IMR-90 (cell line): ENCODE data around the gene RAB14. TPM values are rescaled to one million over a fixed set of nuclear protein-coding genes. Genes with fewer than 3 reads are reported as not detected.

Experiments used
- ATAC-seq: fragments of 200-7000 bp; cut with Tn5 transposase; 2 replicates; pipeline ENCODE4 v1.9.1; 2020; ENCODE audit warnings: low read depth, mild to moderate bottlenecking, moderate library complexity
- BruUV-seq: library from RNA; stranded (reverse); fragments of 400-500 nt; replicated peaks from 2 replicates; lab custom pipeline; 2021; lab: Mats Ljungman, UMichigan
- CTCF ChIA-PET: fragments of 300-600 bp; formaldehyde crosslinking; extraction: SDS; loops from one replicate; lab custom pipeline; 2021; ENCODE audit warnings: antibody characterized with exemption; lab: Yijun Ruan, JAX
- POLR2A ChIA-PET: fragments of 300-600 bp; sonication (Branson Sonifier 250); formaldehyde crosslinking; loops from one replicate; lab custom pipeline; 2022; ENCODE audit warnings: antibody characterized with exemption; ENCODE audit not compliant: unreplicated experiment; lab: Charles Lee
- DNase-seq: peaks from one replicate; pipeline ENCODE4 v3.0.0; 2013
- H2AFZ ChIP-seq: replicated peaks from 2 replicates; pipeline ENCODE3; 2013; ENCODE audit warnings: low read length, mild to moderate bottlenecking; ENCODE audit not compliant: poor library complexity
- H2AK5ac ChIP-seq: 2 replicates; pipeline ENCODE4 v1.6.1; 2013; ENCODE audit warnings: low read depth, low read length, inconsistent platforms
- H2AK9ac ChIP-seq: replicated peaks from 2 replicates; pipeline ENCODE3; 2013; ENCODE audit warnings: mild to moderate bottlenecking, low read depth, low read length, moderate library complexity; ENCODE audit not compliant: poor library complexity
- H2BK120ac ChIP-seq: 2 replicates; pipeline ENCODE4 v1.6.1; 2013; ENCODE audit warnings: low read depth, low read length, inconsistent platforms
- H2BK15ac ChIP-seq: 3 replicates; pipeline ENCODE4 v1.6.1; 2013; ENCODE audit warnings: low read depth, low read length, inconsistent platforms
- H2BK20ac ChIP-seq: 2 replicates; pipeline ENCODE4 v1.6.1; 2013; ENCODE audit warnings: low read depth, mild to moderate bottlenecking, inconsistent platforms, low read length, moderate library complexity
- H2BK5ac ChIP-seq: 2 replicates; pipeline ENCODE4 v1.6.1; 2013; ENCODE audit warnings: mild to moderate bottlenecking, low read depth, low read length, inconsistent platforms; ENCODE audit not compliant: poor library complexity, severe bottlenecking
- H3K14ac ChIP-seq: replicated peaks from 2 replicates; pipeline ENCODE4 v1.6.1; 2013; ENCODE audit warnings: low read depth, low read length, inconsistent platforms
- H3K18ac ChIP-seq: 2 replicates; pipeline ENCODE4 v1.6.1; 2013; ENCODE audit warnings: low read depth, low read length, control low read depth
- H3K23ac ChIP-seq: 2 replicates; pipeline ENCODE4 v1.6.1; 2013; ENCODE audit warnings: low read depth, low read length, inconsistent platforms
- H3K27ac ChIP-seq: 2 replicates; pipeline ENCODE4 v1.5.1; 2013; ENCODE audit warnings: mild to moderate bottlenecking, control low read depth, low read length; ENCODE audit not compliant: insufficient read depth
- H3K27me3 ChIP-seq: 2 replicates; pipeline ENCODE4 v1.6.1; 2013; ENCODE audit warnings: low read length; ENCODE audit not compliant: control insufficient read depth, insufficient read depth
- H3K36me3 ChIP-seq: 2 replicates; pipeline ENCODE4 v1.6.1; 2013; ENCODE audit warnings: low read length, mixed read lengths; ENCODE audit not compliant: control insufficient read depth, insufficient read depth
- H3K4ac ChIP-seq: 2 replicates; pipeline ENCODE4 v1.6.1; 2013; ENCODE audit warnings: low read depth, low read length, inconsistent platforms
- H3K4me1 ChIP-seq: 2 replicates; pipeline ENCODE4 v1.6.1; 2013; ENCODE audit warnings: low read length, mixed read lengths; ENCODE audit not compliant: control insufficient read depth, insufficient read depth
- H3K4me2 ChIP-seq: 2 replicates; pipeline ENCODE4 v1.6.1; 2013; ENCODE audit warnings: low read depth, mild to moderate bottlenecking, control low read depth, low read length, moderate library complexity
- H3K4me3 ChIP-seq: 2 replicates; pipeline ENCODE4 v1.5.1; 2013; ENCODE audit warnings: low read depth, mild to moderate bottlenecking, control low read depth, low read length, moderate library complexity; ENCODE audit not compliant: insufficient read depth
- H3K56ac ChIP-seq: 2 replicates; pipeline ENCODE4 v1.6.1; 2013; ENCODE audit warnings: low read length, inconsistent platforms; ENCODE audit not compliant: insufficient read depth; ENCODE audit errors: extremely low read depth
- H3K79me1 ChIP-seq, 2 experiments: 2 replicates each; pipeline ENCODE4 v1.6.1; 2013; ENCODE audit warnings: low read length in 2 of 2, inconsistent platforms in 1 of 2, low read depth in 1 of 2
- H3K9ac ChIP-seq: 2 replicates; pipeline ENCODE4 v1.6.1; 2013; ENCODE audit warnings: low read depth, low read length, control low read depth
- H3K9me1 ChIP-seq: 2 replicates; pipeline ENCODE4 v1.6.1; 2013; ENCODE audit warnings: low read length, inconsistent platforms; ENCODE audit not compliant: insufficient read depth
- H3K9me3 ChIP-seq: 2 replicates; pipeline ENCODE4 v1.6.1; 2013; ENCODE audit warnings: low read length; ENCODE audit not compliant: control insufficient read depth, insufficient read depth
- H4K20me1 ChIP-seq: 2 replicates; pipeline ENCODE4 v1.6.1; 2013; ENCODE audit warnings: low read length, inconsistent platforms; ENCODE audit not compliant: insufficient read depth
- H4K5ac ChIP-seq: 2 replicates; pipeline ENCODE4 v1.6.1; 2013; ENCODE audit warnings: mild to moderate bottlenecking, low read depth, low read length, control low read depth
- H4K8ac ChIP-seq, 2 experiments: 2 replicates each; pipeline ENCODE4 v1.6.1; 2013; ENCODE audit warnings: low read depth in 2 of 2, low read length in 2 of 2, control low read depth in 1 of 2, inconsistent platforms in 1 of 2
- H4K91ac ChIP-seq: 2 replicates; pipeline ENCODE4 v1.6.1; 2013; ENCODE audit warnings: low read depth, low read length, inconsistent platforms; ENCODE audit not compliant: insufficient read depth
- CEBPB ChIP-seq: IDR thresholded peaks from 2 replicates; pipeline ENCODE4 v1.6.1; 2012; ENCODE audit warnings: low read depth, low read length, improper control_type of control experiment
- MAFK ChIP-seq: IDR thresholded peaks from 2 replicates; pipeline ENCODE4 v1.6.1; 2012; ENCODE audit warnings: low read depth, low read length, improper control_type of control experiment
- WGBS, 2 experiments: methylation state at CpG; one replicate each; pipeline versions ENCODE4 v1.1.5 to v1.1.7; 2013; ENCODE audit warnings: missing lambda C conversion rate in 2 of 2; ENCODE audit not compliant: insufficient read length in 1 of 2; ENCODE audit errors: extremely low coverage in 2 of 2; 5-methylcytosine and 5-hydroxymethylcytosine counted together
- dilution Hi-C: fragments of 300-500 bp; cut with HindIII; formaldehyde crosslinking; loops from one replicate; pipeline ENCODE4 v1.14.3; 2018; ENCODE audit warnings: low sequenced_read_pairs; ENCODE audit not compliant: unreplicated experiment
- in situ Hi-C: fragments of 300-500 bp; cut with MboI; formaldehyde crosslinking; loops from 3 replicates; pipeline ENCODE4 v1.14.3; 2019; ENCODE audit warnings: low sequenced_read_pairs, inconsistent platforms, mixed read lengths
- intact Hi-C: fragments of 100-400 bp; cut with micrococcal nuclease; formaldehyde crosslinking; loops from 2 replicates; pipeline ENCODE4 v1.10.0; 2022
- polyA plus RNA-seq, 3 experiments: library from polyadenylated mRNA; depleted of rRNA; stranded (reverse); fragments of >200 nt; gene quantifications; 2 replicates each; pipeline ENCODE4 v1.2.3, GENCODE V29; 2012; ENCODE audit warnings: low replicate concordance in 1 of 3
- total RNA-seq: library from RNA; depleted of rRNA; stranded (reverse); fragments of >200 nt; gene quantifications from 2 replicates; pipeline ENCODE4 v1.2.3, GENCODE V29; 2012

The RAB14 gene
- total and polyA plus RNA-seq, 2 of the 4 experiments (the other 2 are of a cell fraction) = 20.1 to 29.3 TPM

GRCh38 chr9:121172726-121173487 lies 28.8 kb downstream of the RAB14 start:
- ATAC-seq (peak; percentile 44; the same call in 1 of the 2 replicates), DNase-seq (peak; percentile 25)
- H2BK15ac ChIP-seq = no peak overlapping the region
- H4K91ac ChIP-seq = no peak overlapping the region
- dilution Hi-C loops = no loop called here
- no CpG with 5 or more reads among the region's 1 CpG for WGBS, 2 experiments
- BruUV-seq = no TSS peak
- no peak overlapping the region for H3K4ac ChIP-seq
- H2BK120ac ChIP-seq = no peak overlapping the region
- H3K9me3 ChIP-seq = no peaks in the 10 kb centered on the region
- H3K14ac ChIP-seq = no peak overlapping the region
- no peak overlapping the region for H2AK5ac ChIP-seq
- no peak overlapping the region for H2BK5ac ChIP-seq
- H3K27ac ChIP-seq = no peak overlapping the region
- H3K36me3 ChIP-seq = peaks cover 29% of the 10 kb centered on the region
- no peak overlapping the region; the same call in 1 of the 2 replicates for H3K23ac ChIP-seq
- no peak overlapping the region for H2AK9ac ChIP-seq
- POLR2A ChIA-PET = interaction anchor here (0.5 to 0.6 kb wide), 2 partner anchors 8 to 47 kb away, joined by 5 to 17 read pairs; no protein-coding TSS in a partner anchor
- no peak overlapping the region for H2AFZ ChIP-seq
- TF ChIP-seq CEBPB (peak; percentile 51), MAFK (no peak)
- no peak overlapping the region; the same call in 1 of the 2 replicates for H3K4me2 ChIP-seq
- H4K20me1 ChIP-seq = no peaks in the 10 kb centered on the region
- no peak overlapping the region for H3K18ac ChIP-seq
- H3K9me1 ChIP-seq = peaks cover 6% of the 10 kb centered on the region; the same call in 1 of the 2 replicates
- no peak overlapping the region for H4K8ac ChIP-seq
- intact Hi-C loops = no loop called here
- H2BK20ac ChIP-seq = no peak overlapping the region
- H3K4me3 ChIP-seq = no peak overlapping the region
- in situ Hi-C loops = no loop called here
- H3K79me1 ChIP-seq = peaks cover 5 to 19% of the 10 kb centered on the region in 2 experiments; a peak in 2 of 4 replicates
- CTCF ChIA-PET = no interaction called here
- H3K56ac ChIP-seq = no peak overlapping the region
- H3K27me3 ChIP-seq = no peaks in the 10 kb centered on the region
- H3K4me1 ChIP-seq = peaks cover 5% of the 10 kb centered on the region; the same call in 1 of the 2 replicates
- no peak overlapping the region for H3K9ac ChIP-seq
- no peak overlapping the region for H4K5ac ChIP-seq
